IPS DF 4.7 (cell line): Measurements from ENCODE around the gene HMX1.

Source experiments
- DNase-seq: peaks from one replicate; pipeline ENCODE4 v3.0.0-alpha.2; 2013; ENCODE audit warnings: low spot score; ENCODE audit errors: extremely low read depth

The HMX1 gene

DNA sequence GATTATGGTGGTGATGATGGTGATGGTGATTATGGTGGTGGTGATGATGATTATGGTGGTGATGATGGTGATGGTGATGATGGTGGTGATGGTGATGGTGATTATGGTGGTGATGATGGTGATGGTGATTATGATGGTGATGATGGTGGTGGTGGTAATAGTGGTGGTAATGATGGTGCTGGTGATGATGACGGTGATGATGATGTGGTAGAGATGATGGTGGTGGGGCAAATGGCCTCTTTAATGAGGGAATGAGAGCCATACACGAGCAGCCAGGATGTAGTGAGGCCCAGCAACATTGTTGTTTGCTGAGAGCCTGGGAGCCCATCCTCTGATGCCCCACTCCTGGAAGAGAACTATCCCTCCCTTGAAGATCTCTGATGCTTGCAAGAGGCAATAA, 29.0 kb downstream of the HMX1 start:
- DNase-seq = no peak

DNA sequence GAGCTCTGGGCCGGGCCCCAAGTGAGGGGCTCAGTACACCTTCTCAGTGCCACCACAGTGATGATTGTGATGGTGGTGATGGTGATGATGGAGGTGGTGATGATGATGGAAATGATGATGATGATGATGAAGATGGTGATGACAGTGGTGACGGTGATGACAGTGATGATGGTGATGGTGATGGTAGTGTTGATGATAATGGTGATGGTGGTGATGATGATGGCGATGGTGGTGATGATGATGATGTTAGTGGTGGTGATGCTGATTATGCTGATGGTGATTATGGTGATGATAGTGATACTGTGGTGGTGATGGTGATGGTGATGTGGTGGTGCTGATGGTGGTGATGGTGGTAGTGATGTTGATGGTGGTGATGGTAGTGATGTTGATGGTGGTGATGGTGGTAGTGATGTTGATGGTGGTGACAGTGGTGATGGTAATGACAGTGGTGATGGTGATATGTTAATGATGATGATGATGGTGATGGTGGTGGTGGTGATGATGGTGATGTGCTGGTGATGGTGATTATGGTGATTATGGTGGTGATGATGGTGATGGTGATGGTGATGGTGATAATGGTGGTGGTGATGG, 29.9 kb downstream of the HMX1 start:
- no peak for DNase-seq

DNA sequence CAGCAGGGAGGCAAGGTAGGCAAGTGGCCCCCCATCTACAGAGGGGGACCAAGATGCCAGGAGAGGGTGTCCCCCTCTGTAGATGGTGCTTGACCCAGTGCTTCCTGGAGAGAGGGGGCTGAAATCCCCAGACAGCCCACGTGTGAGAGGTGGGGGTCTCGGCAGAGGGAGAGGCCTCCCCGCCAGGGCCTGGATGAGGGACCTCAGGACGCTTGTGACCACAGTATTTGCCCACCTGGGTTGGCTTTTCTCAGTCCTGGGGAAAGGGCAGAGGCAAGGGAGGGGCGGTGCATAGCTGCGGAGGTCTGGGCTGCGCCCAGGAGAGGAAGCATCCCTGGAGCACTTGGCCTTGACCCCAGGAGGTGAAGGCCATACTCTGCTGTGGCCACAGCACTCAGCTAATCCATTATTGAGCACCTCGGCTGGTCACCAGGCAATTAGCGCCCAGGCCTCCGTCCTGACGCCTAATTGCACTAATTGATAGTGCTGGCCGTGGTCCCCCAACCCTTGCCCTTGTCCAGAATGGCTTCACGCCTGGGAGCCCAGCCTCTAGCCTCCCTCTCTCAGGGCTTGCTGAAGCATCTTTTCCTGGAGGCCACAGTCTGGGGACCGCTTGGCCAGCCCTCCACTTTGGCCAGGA, 30.7 kb downstream of the HMX1 start:
- DNase-seq = no peak

DNA sequence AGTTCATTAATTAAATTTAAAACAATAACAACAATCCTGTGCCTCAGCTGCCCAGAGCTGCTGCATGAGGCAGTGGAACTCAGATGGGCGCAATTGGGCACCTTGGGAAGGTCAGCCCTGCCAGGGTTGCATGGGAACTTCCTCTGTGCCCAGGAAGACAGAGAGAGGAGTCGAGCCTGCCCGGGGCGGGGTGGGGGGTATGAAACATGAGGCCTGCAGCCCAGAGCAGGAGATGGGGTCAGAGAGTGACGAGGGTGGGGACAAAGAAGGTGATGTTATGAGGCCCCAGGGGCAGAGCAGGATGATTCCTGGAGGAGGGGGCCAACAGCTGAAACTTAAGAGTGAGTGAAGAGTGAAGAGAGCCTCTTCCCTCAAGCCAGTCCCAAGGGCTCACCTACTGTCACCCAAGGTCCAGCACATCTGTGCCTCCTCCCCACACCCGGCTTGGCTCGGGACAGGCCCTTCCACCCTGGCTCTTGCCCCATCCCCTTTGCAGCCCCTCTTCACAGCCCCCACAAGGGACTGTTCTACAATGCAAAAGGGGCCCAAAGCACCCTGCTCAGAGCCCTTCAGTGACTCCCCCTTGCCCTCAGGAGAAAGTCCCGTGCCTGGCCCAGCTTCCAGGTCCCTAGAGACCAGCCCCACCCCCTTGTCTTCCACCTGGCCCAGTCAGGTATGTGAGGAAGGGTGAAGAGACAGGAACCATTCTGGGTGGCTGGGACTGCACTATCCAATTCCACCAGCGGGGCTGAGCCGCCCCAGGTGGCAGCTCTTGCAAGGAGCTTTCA, 31.4 kb downstream of the HMX1 start:
- DNase-seq = no peak

DNA sequence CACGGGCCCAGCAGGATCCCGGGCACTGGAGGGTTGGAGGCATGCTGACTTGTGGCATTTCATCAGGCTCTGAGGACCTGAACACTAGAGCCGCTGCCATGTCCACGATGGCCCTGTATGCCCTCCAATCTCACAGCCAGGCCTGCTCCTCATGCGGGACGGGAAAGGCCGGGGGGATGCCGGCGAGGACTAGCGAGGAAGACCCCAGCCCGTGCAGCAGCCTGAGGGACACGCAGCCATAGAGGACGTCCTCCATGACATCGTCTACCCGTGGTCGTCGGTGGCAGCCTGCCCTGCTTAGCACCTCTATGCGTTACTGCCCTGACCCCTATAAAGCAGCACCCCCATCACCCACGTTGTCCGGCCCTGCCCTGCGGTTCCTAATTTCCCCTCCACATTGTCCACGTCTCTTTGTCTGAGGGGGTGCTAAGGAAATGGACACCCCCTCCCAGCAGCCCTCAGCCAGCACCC, 32.6 kb downstream of the HMX1 start:
- DNase-seq = no peak

DNA sequence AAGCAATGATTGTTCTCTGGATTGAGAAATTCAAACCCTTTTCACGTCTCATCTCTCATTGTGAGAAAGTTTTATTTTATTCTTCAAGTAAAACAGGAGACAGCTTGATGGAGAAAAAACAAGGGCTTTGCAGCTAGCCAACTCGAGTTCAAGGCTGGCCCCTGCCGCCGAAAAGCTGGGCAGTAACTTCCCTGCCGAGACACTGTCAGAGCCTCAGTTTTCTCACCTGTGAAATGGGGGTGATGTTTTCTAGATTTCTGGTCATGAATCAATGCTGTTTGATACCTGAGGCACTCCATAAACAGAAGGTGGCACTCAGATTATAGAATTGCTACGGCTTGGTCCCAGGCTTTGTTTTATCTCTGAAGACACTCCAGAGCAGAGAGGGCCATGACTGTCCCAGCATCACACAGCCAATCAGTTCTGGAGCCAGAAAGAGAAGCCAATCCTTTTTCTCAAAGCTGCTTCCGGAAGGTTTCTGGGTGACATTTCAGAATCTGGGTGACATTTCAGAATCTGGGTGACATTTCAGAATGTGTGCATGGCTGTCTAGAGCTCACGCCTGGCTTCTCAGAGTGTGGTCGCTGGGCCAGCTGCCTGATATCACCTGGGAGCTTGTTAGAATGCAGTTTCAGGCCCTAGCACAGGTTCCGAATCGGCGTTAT, 33.2 kb downstream of the HMX1 start:
- DNase-seq = no peak

DNA sequence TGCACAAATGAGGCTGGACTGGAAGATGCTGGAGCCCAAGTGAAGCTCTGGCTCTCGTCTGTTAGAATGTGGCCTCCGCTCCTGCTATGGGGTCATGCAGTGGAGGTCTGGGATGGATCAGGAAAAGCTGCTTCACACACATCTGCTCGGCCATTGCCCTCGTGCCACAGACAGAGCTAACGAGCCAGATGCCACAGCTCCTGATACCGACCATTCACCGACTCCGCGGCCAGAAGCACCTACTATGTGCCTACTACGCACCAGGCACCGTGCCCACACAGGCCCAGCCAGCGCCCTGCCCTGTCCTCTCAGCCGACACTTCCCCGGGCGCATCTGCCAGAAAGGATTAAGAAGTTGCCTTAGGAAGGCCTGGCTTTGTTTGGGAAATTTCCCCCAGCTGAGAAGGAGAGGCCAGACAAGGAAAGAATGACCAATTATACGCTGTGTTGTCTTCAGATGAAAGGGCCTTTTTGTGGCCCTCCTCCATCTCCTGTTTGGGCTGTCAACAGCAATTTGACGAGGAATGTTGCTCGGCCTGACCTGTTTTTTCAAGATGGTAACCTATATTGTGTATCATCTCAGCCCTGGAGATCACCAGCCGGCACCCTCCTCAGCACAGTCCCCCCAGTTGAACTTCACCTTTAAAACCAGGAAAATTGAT, 34.3 kb downstream of the HMX1 start:
- no peak for DNase-seq

DNA sequence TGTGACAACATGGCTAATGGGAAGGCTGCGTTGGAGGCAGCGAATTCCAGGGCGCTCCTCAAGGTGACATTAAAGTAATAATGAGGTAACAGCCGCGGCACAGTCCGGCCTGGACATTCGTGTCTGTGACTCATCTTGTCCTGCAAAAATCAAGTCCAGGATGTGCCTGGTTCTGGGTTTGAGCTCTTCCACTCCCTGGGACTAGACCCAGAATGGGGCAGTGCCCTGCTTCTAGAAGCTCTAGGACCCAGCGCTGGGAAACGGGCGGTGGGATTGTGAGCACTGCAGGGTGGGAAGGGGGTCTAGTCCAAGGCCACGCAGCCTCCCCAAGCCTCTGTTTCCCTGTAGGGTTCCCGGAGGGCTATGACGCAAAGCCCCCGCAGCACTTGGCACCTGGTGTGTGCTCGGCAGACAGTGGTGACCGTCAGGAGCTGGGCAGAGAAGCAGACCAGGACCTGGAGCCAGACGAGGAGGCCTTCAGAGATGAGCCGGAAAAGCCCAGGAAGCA, 34.9 kb downstream of the HMX1 start:
- DNase-seq = no peak

DNA sequence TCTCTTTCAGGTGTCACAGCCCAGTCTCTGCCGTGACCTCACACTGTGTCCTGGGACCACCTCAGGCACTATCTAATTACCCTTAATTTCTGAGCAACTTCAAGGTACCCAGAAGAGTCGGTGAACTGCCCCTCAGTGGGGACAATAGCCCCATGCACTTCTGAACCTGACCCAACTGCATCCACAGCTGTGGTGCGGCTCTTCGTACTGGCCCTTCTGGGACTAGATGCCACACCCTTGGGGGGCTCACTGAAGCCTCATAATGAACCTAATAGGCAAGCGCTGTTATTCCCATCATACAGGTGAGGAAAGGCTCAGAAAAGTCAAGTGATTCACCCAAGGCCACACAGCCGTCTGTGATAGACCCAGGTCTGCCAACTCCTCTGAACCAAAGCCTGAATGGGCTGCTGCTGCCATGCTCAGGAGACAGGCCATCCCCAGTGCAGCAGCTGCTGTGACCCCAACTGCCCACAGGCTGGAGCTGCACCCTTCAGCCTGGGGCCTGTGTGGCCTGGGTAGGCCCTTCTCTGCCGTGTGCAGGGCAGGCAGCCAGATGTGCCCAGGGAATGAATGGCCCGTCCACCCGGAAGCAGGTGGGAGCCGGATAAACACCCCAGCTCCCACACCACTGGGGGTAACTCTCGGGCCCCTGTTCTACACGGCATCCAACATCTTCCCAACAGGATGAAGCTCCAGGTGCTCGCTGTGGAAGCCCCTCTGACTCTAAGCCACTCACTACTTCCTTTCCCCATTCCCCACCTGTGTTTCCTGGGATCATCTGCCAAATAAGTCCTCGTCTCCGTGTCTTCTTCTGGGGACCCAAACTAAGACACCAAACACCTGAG, 35.9 kb downstream of the HMX1 start:
- no peak for DNase-seq

DNA sequence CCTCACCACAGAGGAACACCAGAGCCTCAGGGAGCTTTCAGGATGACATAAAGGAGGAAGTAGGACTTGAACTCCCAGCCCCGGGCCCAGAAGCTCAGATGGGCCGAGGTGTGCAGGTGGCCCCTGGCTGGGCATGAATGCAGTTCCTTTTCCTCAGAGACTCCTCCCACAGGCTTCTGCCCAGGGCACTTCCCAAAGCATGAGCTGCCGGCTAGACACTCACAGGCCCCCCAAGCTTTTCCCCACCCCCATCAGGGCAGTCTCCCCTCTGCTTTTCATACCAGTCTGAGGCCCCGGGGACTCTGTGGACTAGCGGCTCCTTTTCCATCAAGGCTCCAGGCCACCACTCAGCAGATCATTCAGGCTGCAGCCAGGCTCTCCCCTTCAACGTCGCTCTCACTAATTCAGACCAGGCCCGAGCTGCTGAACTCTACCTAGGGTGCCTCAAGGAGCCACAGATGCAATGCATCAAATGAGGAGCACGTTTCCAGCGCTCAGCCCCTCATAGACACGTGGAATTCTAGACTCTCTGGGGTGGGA, 36.9 kb downstream of the HMX1 start:
- DNase-seq = no peak

DNA sequence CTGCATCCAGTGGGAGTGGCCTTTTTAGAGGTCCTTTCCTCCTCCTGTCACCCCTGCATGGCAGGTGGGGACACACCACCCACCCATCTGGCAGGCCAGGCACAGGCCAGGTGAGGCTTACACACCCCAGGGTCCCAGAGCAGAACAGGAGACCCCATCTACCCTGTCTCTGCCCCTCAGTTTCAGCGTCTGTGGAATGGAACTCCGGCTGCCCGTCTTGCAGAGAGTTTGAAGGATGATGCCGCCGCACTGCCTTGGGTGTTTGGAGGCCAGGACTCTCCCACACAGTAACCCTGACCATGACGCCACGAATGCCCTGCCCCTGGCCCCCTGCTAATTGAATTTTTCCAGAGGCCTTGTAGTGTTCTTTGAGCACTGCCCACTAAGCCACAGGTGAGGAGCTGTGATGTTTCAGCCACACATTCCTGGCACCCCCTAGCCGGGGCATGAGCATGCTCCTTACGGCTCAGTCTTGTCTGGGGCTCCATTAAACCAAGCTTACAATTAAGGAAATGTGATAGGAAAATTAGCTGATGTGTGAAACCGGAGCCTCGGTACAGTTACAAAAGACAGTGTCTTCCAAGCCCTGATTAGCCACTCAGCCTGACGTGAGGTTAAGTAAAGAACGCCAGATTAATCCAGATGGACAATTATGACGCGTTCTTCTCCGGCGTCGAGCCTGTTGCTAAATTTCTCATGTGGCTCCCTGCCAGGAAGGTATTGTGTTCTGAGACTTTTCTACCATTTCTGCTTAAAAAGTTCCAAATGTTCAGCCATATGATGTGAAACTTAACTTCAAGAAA, 39.3 kb downstream of the HMX1 start:
- DNase-seq = no peak

DNA sequence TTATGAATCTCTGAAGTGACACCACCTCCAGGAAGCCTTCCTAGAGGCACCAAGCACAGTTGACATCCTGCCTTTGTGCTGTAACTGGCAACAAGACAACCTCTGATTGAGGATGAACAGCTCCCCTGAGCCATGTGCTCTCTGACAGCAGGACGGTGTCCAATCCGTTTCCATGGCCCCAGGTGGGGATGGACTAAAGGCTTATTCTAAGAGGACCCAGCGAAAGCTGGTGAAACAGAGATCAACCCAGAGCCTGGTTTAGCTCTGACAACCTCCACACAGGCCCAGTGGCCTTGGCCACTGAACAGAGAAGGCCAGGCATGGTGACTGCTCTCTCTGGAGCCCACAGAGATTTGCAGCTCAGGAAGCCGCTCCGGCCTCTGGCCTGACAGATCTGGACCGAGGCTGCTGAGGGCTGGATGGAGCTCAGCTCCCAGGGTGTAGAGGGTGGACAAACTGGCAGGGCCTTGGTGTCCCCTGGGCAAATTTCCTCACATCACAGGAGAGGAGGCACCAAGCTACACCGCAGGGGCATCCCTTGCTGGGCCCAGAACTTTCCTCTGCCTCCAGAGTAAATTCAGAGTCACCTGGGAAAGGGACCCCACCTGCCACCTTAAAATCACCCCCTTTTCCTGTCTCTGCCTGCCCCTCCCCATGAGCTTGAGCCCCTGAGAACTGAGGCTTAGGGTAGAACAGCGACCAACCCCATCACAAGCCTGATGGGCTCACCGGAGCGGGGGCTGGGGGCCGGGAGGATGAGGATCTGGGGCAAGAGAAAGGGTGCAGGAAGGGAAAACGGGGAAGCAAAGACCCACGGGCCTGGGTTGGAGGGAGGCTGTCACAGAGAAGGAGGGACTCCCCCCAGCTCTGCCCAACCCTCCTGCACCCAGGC, 40.2 kb downstream of the HMX1 start:
- DNase-seq = no peak

DNA sequence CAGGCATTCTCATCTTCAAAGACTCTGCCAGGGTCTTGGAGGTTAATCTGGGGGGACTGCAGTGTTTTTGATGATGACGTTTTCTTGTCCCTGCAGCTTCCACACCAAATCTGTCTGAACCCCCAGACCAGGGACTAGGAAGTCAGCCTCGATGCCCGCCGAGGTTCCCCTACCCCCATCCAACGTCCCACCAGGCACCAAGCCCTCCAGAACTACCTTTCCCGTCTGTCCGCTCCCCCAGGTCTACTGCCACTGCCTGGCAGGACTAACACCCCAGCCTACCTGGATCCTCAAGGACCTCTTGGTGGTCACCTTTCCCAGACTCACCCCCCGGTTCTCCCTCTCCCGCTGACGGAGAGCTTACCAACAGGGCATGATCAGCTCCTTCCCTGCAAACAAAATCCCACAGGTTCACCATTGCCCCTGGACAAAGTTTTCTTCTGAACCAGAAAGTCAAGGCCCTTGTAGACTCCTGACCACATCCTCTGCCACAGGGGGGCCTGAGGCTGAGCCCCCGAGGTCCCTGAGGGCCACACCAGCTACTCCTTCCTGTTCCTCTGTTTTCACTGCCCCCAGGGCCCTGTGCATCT, 40.9 kb downstream of the HMX1 start:
- DNase-seq = no peak

DNA sequence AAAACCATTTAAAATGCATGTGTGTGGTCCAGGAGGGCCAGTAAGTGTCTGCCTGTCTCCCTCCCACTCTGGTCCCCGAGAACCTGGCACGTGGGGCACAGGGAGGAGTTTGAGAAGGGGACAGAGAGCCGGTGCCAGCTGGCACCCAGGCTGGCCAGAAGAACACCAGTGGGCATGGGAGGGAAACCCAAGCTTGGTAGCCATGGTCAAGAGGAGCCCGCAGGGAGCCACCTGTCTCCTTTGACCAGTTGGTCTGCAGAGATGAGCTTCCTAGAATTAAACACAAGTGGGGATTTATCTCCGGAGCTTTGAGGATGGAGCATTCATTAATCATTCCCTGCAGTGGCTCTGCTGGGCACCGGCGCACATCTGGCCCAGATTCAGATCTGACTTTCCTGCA, 41.6 kb downstream of the HMX1 start:
- DNase-seq = no peak

DNA sequence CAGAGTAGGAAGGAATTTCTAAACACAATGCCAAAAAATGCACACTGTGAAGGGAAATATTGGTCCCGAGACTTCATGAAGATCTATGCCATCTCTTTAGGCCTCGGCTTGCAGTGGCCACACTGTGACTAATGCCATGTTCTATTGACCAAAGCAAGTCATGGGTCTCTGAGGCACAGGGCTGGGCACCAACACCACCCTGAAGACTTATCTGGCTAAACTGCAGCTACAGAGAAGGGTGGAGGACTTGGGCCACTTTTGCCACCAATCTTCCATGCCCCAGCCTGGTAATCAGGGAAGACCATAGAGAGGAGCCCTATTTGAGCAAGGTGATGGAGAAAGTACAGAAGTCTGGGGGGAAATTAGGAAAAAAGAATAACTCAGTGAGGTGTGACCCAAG, 42.1 kb downstream of the HMX1 start:
- DNase-seq = no peak

DNA sequence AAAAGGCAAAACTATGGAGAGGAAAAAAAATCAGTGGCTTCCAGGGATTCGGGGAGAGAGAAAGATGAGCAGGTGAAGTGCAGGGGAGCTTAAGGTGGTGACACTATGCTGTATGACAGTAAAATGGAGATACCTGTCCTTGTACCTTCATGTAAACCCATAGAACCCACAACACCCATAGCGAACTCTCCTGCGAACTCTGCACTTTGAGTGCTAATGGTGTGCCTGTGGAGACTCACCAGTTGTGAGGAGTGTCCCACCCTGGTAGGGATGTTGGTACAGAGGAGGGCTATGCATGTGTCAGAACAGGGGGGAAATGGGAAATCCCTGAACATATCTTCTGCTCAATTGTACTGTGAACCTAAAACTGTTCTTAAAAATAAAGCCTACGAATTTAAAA, 42.8 kb downstream of the HMX1 start:
- no peak for DNase-seq

DNA sequence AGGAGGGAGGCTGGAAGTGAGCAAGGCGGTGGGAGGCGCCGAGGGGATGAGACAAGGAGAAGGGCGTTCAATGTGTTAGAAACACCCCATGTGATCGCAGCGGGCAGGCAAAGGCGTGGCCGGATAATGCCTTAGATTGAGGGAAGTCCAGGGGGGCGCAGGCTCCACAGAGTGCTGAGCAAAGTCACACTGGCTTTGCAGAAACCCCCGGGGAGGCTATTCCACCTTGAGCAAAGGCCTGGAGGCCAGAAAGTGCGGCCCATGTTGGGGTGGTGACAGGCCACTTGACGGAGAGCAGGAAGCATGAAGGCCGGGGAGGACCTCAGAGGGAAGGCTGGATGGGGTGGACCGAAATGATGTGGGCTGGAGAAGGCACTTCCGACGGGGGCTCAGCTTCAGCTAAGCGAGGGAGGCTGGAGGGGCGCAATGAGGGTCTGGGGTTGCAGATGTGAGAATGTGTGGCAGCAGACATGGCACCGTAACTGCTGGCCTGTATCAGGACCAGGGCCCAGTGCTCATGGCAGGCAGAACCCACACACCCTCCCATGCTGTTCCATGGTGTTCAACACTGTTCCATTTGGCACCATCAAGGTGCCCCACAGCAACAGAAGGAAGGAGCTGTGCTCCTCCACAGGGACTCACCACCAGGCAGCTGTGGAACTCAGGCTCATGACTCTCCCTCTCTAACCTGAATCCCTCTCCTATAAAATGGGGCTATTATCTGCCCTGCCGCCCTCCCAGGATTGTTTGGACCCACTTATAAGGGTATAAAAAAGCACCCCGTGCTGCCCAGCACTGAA, 50.3 kb downstream of the HMX1 start:
- no peak for DNase-seq
